Measurements from ENCODE around the gene CDK12.
"Not testable (repeated sequence)": the region's sequence is repeated elsewhere in the genome, so short reads cannot be mapped to it uniquely, and the experiment has no call there.

The CDK12 gene

GRCh38 chr17:39468610-39469009, 7.3 kb downstream of the CDK12 start:
- not testable (repeated sequence) for H3K4me3 Mint-ChIP-seq; ATAC-seq (replicated peaks); H3K27me3 Mint-ChIP-seq; DNase-seq; H3K27ac Mint-ChIP-seq; H3K9me3 Mint-ChIP-seq
- Mint-ChIP-seq H3K4me1 (ENCODE audit: low read depth in 2 of 2) (peaks cover 16 to 49% of the 10 kb centered on the region in 2 donors), H3K36me3 (ENCODE audit: insufficient read depth) (peaks cover 69% of the 10 kb centered on the region)

- Mint-ChIP-seq H3K27me3 (no peaks in the 10 kb centered on the region), H3K4me3 (no peak overlapping the region), H3K27ac (no peak overlapping the region), H3K4me1 (ENCODE audit: low read depth in 2 of 2) (peaks cover 0 to 15% of the 10 kb centered on the region in 2 donors), H3K9me3 (no peaks in the 10 kb centered on the region), H3K36me3 (ENCODE audit: insufficient read depth) (peaks cover 77% of the 10 kb centered on the region)
- DNase-seq: no peak
- no peak for ATAC-seq (replicated peaks)
These were observed 12.0 kb downstream of the CDK12 start for GRCh38 chr17:39473310-39473709.

GRCh38 chr17:39479631-39480030, 18.3 kb downstream of the CDK12 start:
- not testable (repeated sequence) for H3K4me3 Mint-ChIP-seq; H3K27ac Mint-ChIP-seq; H3K9me3 Mint-ChIP-seq; DNase-seq; H3K4me1 Mint-ChIP-seq (ENCODE audit: low read depth in 2 of 2); ATAC-seq (replicated peaks); H3K27me3 Mint-ChIP-seq
- H3K36me3 Mint-ChIP-seq (ENCODE audit: insufficient read depth): peaks cover 70% of the 10 kb centered on the region

GRCh38 chr17:39483506-39483905, 22.2 kb downstream of the CDK12 start:
- no peaks in the 10 kb centered on the region for H3K27me3 Mint-ChIP-seq
- H3K36me3 Mint-ChIP-seq (ENCODE audit: insufficient read depth): peaks cover 72% of the 10 kb centered on the region

GRCh38 chr17:39484178-39484577, 22.9 kb downstream of the CDK12 start:
- Mint-ChIP-seq H3K27ac (no peak overlapping the region), H3K4me1 (ENCODE audit: low read depth in 2 of 2) (peaks cover 0 to 8% of the 10 kb centered on the region in 2 donors), H3K27me3 (no peaks in the 10 kb centered on the region), H3K4me3 (no peak overlapping the region), H3K36me3 (ENCODE audit: insufficient read depth) (peaks cover 73% of the 10 kb centered on the region), H3K9me3 (no peaks in the 10 kb centered on the region)
- ATAC-seq (replicated peaks) (no peak), DNase-seq (no peak)

More at GRCh38 chr17:39483506-39483905, 22.2 kb downstream of the CDK12 start:
- ATAC-seq (replicated peaks) (no peak), DNase-seq (no peak)
- Mint-ChIP-seq H3K9me3 (no peaks in the 10 kb centered on the region), H3K27ac (no peak overlapping the region), H3K4me1 (ENCODE audit: low read depth in 2 of 2) (peaks cover 0 to 8% of the 10 kb centered on the region in 2 donors), H3K4me3 (no peak overlapping the region)

- peaks cover 0 to 11% of the 10 kb centered on the region in 2 donors for H3K4me1 Mint-ChIP-seq (ENCODE audit: low read depth in 2 of 2)
- no peak overlapping the region for H3K27ac Mint-ChIP-seq
- DNase-seq (no peak), ATAC-seq (replicated peaks) (no peak)
- no peaks in the 10 kb centered on the region for H3K9me3 Mint-ChIP-seq
- H3K27me3 Mint-ChIP-seq: no peaks in the 10 kb centered on the region
- H3K4me3 Mint-ChIP-seq: no peak overlapping the region
- peaks cover 71% of the 10 kb centered on the region for H3K36me3 Mint-ChIP-seq (ENCODE audit: insufficient read depth)
These were observed 24.3 kb downstream of the CDK12 start for GRCh38 chr17:39485555-39485954.

- Mint-ChIP-seq H3K27ac (no peak overlapping the region), H3K27me3 (no peaks in the 10 kb centered on the region), H3K9me3 (no peaks in the 10 kb centered on the region), H3K4me3 (no peak overlapping the region), H3K36me3 (ENCODE audit: insufficient read depth) (peaks cover 71% of the 10 kb centered on the region), H3K4me1 (ENCODE audit: low read depth in 2 of 2) (peaks cover 0 to 12% of the 10 kb centered on the region in 2 donors)
- no peak for DNase-seq
- ATAC-seq (replicated peaks): no peak
These were observed 25.0 kb downstream of the CDK12 start for GRCh38 chr17:39486242-39486641.

GRCh38 chr17:39487490-39487889, 26.2 kb downstream of the CDK12 start:
- not testable (repeated sequence) for H3K4me3 Mint-ChIP-seq; H3K27me3 Mint-ChIP-seq; ATAC-seq (replicated peaks); H3K9me3 Mint-ChIP-seq; H3K27ac Mint-ChIP-seq; DNase-seq
- H3K36me3 Mint-ChIP-seq (ENCODE audit: insufficient read depth): peaks cover 72% of the 10 kb centered on the region
- H3K4me1 Mint-ChIP-seq (ENCODE audit: low read depth in 2 of 2): peaks cover 0 to 12% of the 10 kb centered on the region in 2 donors

GRCh38 chr17:39487946-39488345, 26.7 kb downstream of the CDK12 start:
- Mint-ChIP-seq H3K27me3 (no peaks in the 10 kb centered on the region), H3K4me1 (ENCODE audit: low read depth in 2 of 2) (peaks cover 0 to 12% of the 10 kb centered on the region in 2 donors), H3K9me3 (no peaks in the 10 kb centered on the region), H3K4me3 (no peak overlapping the region), H3K36me3 (ENCODE audit: insufficient read depth) (peaks cover 72% of the 10 kb centered on the region), H3K27ac (no peak overlapping the region)
- DNase-seq (no peak), ATAC-seq (replicated peaks) (no peak)

- H3K27ac Mint-ChIP-seq; H3K9me3 Mint-ChIP-seq; ATAC-seq (replicated peaks); H3K27me3 Mint-ChIP-seq; DNase-seq; H3K4me1 Mint-ChIP-seq (ENCODE audit: low read depth in 2 of 2); H3K4me3 Mint-ChIP-seq: not testable (repeated sequence)
- H3K36me3 Mint-ChIP-seq (ENCODE audit: insufficient read depth): peaks cover 100% of the 10 kb centered on the region
These were observed 35.6 kb downstream of the CDK12 start for GRCh38 chr17:39496921-39497320.

GRCh38 chr17:39507511-39507910, 46.2 kb downstream of the CDK12 start:
- no peak for DNase-seq
- H3K9me3 Mint-ChIP-seq: no peaks in the 10 kb centered on the region
- peaks cover 81% of the 10 kb centered on the region for H3K36me3 Mint-ChIP-seq (ENCODE audit: insufficient read depth)
- H3K27ac Mint-ChIP-seq: no peak overlapping the region
- no peak for ATAC-seq (replicated peaks)
- peaks cover 2 to 10% of the 10 kb centered on the region in 2 donors for H3K4me1 Mint-ChIP-seq (ENCODE audit: low read depth in 2 of 2)
- no peak overlapping the region for H3K4me3 Mint-ChIP-seq
- no peaks in the 10 kb centered on the region for H3K27me3 Mint-ChIP-seq

- Mint-ChIP-seq H3K4me3 (no peak overlapping the region), H3K27ac (peak overlapping the region in 1 of 2 donors; percentile 69), H3K9me3 (no peaks in the 10 kb centered on the region), H3K27me3 (no peaks in the 10 kb centered on the region), H3K36me3 (ENCODE audit: insufficient read depth) (peaks cover 80% of the 10 kb centered on the region), H3K4me1 (ENCODE audit: low read depth in 2 of 2) (peaks cover 2 to 8% of the 10 kb centered on the region in 2 donors)
- no peak for ATAC-seq (replicated peaks)
- no peak for DNase-seq
These were observed 47.7 kb downstream of the CDK12 start for GRCh38 chr17:39508987-39509386.

GRCh38 chr17:39513309-39513708, 52.0 kb downstream of the CDK12 start:
- Mint-ChIP-seq H3K4me1 (ENCODE audit: low read depth in 2 of 2) (no peaks in the 10 kb centered on the region), H3K27ac (peak overlapping the region in 1 of 2 donors; percentile 26), H3K36me3 (ENCODE audit: insufficient read depth) (peaks cover 95% of the 10 kb centered on the region), H3K27me3 (no peaks in the 10 kb centered on the region), H3K4me3 (no peak overlapping the region), H3K9me3 (no peaks in the 10 kb centered on the region)
- no peak for DNase-seq
- no peak for ATAC-seq (replicated peaks)

- Mint-ChIP-seq H3K27me3 (no peaks in the 10 kb centered on the region), H3K4me1 (ENCODE audit: low read depth in 2 of 2) (no peaks in the 10 kb centered on the region), H3K27ac (no peak overlapping the region), H3K9me3 (no peaks in the 10 kb centered on the region), H3K4me3 (no peak overlapping the region), H3K36me3 (ENCODE audit: insufficient read depth) (peaks cover 95% of the 10 kb centered on the region)
- ATAC-seq (replicated peaks) (no peak), DNase-seq (no peak)
These were observed 52.6 kb downstream of the CDK12 start for GRCh38 chr17:39513915-39514314.

GRCh38 chr17:39517224-39517623, 55.9 kb downstream of the CDK12 start:
- H3K4me1 Mint-ChIP-seq (ENCODE audit: low read depth in 2 of 2): no peaks in the 10 kb centered on the region
- H3K27ac Mint-ChIP-seq: no peak overlapping the region
- H3K36me3 Mint-ChIP-seq (ENCODE audit: insufficient read depth): peaks cover 97% of the 10 kb centered on the region
- no peak for DNase-seq
- no peaks in the 10 kb centered on the region for H3K27me3 Mint-ChIP-seq
- H3K4me3 Mint-ChIP-seq: no peak overlapping the region
- ATAC-seq (replicated peaks): no peak
- no peaks in the 10 kb centered on the region for H3K9me3 Mint-ChIP-seq
